SU-DHL-6 (cell line): Measurements from ENCODE around the gene RPL35.

ENCODE experiments used
- EZH2phosphoT487 ChIP-seq: fragments of 200-600 bp; sonication (generic), shearing (Covaris generic); conservative IDR thresholded peaks from 2 replicates; pipeline ENCODE4 v1.6.1; 2018; ENCODE audit warnings: mild to moderate bottlenecking, antibody characterized with exemption, low read length, moderate library complexity, mixed read lengths
- TF ChIP-seq, protein P1 (sequence below): fragments of 200-600 bp; sonication (generic); IDR thresholded peaks from one replicate; pipeline ENCODE4 v1.5.1; 2017; ENCODE audit warnings: antibody characterized with exemption, mild to moderate bottlenecking, low read length, moderate library complexity; ENCODE audit not compliant: insufficient read depth, poor library complexity, severe bottlenecking

DNA sequence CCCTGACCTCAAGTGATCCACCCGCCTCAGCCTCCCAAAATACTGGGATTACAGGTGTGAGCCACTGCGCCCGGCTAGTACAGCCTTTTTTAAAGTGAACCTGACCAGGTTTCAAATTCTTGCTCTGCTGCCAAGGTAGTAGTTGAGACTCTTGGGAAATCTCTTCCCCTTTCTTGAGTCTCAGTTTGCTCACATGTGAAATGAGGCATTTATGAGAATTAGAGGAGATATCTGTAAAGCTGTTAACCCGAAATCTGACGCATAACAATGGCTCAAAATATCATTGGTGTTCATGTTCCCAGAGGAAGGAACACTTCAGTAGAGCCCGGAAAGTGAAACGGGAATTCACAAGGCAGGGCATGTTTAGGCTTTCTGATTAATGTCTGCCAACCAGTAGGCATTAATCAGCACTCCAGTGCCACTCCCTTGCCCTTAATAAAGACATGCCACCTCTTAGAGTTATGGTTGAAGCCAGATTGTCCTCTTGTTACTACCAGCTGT lies 1.7 kb upstream of the RPL35 start:
- TF ChIP-seq, protein P1, sequence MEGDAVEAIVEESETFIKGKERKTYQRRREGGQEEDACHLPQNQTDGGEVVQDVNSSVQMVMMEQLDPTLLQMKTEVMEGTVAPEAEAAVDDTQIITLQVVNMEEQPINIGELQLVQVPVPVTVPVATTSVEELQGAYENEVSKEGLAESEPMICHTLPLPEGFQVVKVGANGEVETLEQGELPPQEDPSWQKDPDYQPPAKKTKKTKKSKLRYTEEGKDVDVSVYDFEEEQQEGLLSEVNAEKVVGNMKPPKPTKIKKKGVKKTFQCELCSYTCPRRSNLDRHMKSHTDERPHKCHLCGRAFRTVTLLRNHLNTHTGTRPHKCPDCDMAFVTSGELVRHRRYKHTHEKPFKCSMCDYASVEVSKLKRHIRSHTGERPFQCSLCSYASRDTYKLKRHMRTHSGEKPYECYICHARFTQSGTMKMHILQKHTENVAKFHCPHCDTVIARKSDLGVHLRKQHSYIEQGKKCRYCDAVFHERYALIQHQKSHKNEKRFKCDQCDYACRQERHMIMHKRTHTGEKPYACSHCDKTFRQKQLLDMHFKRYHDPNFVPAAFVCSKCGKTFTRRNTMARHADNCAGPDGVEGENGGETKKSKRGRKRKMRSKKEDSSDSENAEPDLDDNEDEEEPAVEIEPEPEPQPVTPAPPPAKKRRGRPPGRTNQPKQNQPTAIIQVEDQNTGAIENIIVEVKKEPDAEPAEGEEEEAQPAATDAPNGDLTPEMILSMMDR, result no peak
- TF ChIP-seq EZH2phosphoT487, result no peak
